GM21576 (cell line): ENCODE results near the gene SLC35D3.
"Not testable (repeated sequence)": the region's sequence is repeated elsewhere in the genome, so short reads cannot be mapped to it uniquely, and the experiment has no call there.

Experiments
- ATAC-seq: cut with Tn5 transposase; IDR thresholded peaks from one replicate; pipeline ENCODE4 v1.9.1; 2021; ENCODE audit warnings: mild to moderate bottlenecking, moderate library complexity; ENCODE audit not compliant: unreplicated experiment

Gene SLC35D3

GRCh38 chr6:136921936-136922684, at the start of gene SLC35D3:
Gene SLC35D3, plus strand, starts transcription at chr6:136922301. Its CDS starts 128 bp downstream, at chr6:136922429.
- ATAC-seq = no peak

- no peak for ATAC-seq
These were observed 48.4 kb upstream of the SLC35D3 start for GRCh38 chr6:136873748-136874147.

GRCh38 chr6:136876469-136876868, 45.6 kb upstream of the SLC35D3 start:
- ATAC-seq = not testable (repeated sequence)

- no peak for ATAC-seq
These were observed 41.2 kb upstream of the SLC35D3 start for GRCh38 chr6:136880748-136881460.

GRCh38 chr6:136886091-136886490, 36.0 kb upstream of the SLC35D3 start:
- ATAC-seq = no peak

- ATAC-seq = no peak
These were observed 34.1 kb upstream of the SLC35D3 start for GRCh38 chr6:136887953-136888352.

- no peak for ATAC-seq
These were observed 32.6 kb upstream of the SLC35D3 start for GRCh38 chr6:136889271-136890193.

GRCh38 chr6:136890194-136890839, 31.8 kb upstream of the SLC35D3 start:
- no peak for ATAC-seq

GRCh38 chr6:136890986-136891385, 31.1 kb upstream of the SLC35D3 start:
- ATAC-seq = no peak

GRCh38 chr6:136893187-136893586, 28.9 kb upstream of the SLC35D3 start:
- ATAC-seq = no peak

- no peak for ATAC-seq
These were observed 26.2 kb upstream of the SLC35D3 start for GRCh38 chr6:136895901-136896300.

- ATAC-seq = no peak
These were observed 25.0 kb upstream of the SLC35D3 start for GRCh38 chr6:136897071-136897470.

GRCh38 chr6:136901212-136901784, 20.8 kb upstream of the SLC35D3 start:
- ATAC-seq = no peak

GRCh38 chr6:136904477-136904876, 17.6 kb upstream of the SLC35D3 start:
- not testable (repeated sequence) for ATAC-seq

GRCh38 chr6:136914947-136915346, 7.2 kb upstream of the SLC35D3 start:
- ATAC-seq = no peak

- no peak for ATAC-seq
These were observed 3.4 kb upstream of the SLC35D3 start for GRCh38 chr6:136918706-136919105.

GRCh38 chr6:136920216-136920615, 1.9 kb upstream of the SLC35D3 start:
- no peak for ATAC-seq

- no peak for ATAC-seq
These were observed 1.3 kb upstream of the SLC35D3 start for GRCh38 chr6:136920671-136921380.

- no peak for ATAC-seq
These were observed 643 bp upstream of the SLC35D3 start for GRCh38 chr6:136921381-136921935.

- ATAC-seq = no peak
These were observed 545 bp downstream of the SLC35D3 start for GRCh38 chr6:136922685-136923006.
